LNCAP (cell line): ENCODE data around the gene AKR1E2.

Source experiments
- TF ChIP-seq, protein P1 (sequence below): fragments of 450-650 bp; IDR thresholded peaks from 2 replicates; pipeline ENCODE4 v1.5.1; 2017; ENCODE audit warnings: mild to moderate bottlenecking

The AKR1E2 gene

GRCh38 chr10:4825868-4826791 lies at the start of gene AKR1E2:
AKR1E2 (plus strand) TSS chr10:4826207; CDS start chr10:4826325, 118 bp downstream.
- TF ChIP-seq, protein P1, sequence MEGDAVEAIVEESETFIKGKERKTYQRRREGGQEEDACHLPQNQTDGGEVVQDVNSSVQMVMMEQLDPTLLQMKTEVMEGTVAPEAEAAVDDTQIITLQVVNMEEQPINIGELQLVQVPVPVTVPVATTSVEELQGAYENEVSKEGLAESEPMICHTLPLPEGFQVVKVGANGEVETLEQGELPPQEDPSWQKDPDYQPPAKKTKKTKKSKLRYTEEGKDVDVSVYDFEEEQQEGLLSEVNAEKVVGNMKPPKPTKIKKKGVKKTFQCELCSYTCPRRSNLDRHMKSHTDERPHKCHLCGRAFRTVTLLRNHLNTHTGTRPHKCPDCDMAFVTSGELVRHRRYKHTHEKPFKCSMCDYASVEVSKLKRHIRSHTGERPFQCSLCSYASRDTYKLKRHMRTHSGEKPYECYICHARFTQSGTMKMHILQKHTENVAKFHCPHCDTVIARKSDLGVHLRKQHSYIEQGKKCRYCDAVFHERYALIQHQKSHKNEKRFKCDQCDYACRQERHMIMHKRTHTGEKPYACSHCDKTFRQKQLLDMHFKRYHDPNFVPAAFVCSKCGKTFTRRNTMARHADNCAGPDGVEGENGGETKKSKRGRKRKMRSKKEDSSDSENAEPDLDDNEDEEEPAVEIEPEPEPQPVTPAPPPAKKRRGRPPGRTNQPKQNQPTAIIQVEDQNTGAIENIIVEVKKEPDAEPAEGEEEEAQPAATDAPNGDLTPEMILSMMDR, result no peak

- TF ChIP-seq, protein P1, result no peak
Measured at GRCh38 chr10:4776234-4776638, 49.8 kb upstream of the AKR1E2 start.

DNA sequence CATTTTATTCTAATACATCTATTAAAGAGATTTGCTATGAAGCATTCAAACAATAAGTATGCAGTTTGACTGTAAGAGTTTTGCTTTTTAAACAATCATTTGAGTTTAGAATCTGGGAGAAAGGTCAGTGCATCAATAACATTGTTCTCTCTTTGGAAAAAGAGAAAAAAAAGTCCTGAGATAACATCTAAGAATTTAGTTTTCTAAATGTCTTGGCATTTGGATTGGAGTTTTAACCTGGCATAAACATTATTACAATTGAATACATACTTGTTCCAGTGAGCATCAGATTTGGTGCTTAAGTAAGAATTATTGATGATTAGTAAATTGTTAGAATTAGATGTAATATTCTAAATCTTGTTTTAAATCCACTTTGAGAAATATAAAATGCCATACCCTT lies 47.2 kb upstream of the AKR1E2 start:
- TF ChIP-seq, protein P1, result no peak

DNA sequence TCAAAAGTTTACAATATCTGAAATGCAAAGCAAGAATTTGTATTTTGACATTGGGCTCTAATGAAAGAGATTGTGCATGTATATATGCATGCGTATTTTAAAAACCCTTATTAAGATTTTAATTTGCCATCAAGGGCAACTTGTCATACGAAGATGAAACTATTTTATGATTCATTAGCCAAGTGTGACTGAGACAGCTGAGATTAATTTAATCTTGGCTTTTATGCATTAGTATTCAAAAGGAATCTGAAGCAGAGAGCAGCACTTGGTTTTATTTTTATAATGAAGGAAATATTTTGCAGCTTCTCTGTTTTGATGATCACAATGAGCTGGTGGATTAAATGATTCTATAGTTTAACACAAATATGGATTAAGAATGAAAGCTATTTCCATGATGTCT lies 45.9 kb upstream of the AKR1E2 start:
- TF ChIP-seq, protein P1, result no peak

GRCh38 chr10:4780782-4781181 lies 45.2 kb upstream of the AKR1E2 start:
- TF ChIP-seq, protein P1, result no peak

- TF ChIP-seq, protein P1, result no peak
Measured at GRCh38 chr10:4781955-4782354, 44.1 kb upstream of the AKR1E2 start.

DNA sequence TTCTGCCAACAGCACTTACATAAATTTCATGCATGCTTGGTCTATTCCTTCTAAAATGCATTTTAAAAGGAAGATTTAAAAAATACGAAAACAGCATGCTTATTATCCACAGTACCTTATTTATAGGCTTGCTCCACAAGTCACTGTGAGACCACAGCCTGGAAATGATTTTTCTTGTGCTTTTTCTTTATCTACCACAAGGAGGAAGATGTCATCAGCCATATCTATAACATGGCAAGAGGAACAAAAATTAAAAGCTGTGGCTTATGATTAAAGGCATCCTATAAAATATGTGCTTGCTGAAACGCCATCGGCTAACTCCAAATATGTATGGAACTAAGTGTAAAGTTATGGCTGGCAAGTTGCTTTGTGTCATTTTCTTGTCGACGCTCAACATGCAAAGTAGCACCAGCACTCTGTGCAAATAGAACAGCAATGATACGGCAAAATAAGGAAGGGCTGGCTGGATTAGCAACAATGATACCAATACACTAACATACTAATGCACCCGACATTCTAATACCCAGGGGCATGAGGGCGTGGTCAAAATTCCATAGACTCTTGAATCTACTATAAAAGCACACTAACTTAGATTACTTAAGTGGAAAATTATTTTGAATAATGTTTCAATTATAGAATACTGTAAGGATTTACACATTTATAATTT lies 41.2 kb upstream of the AKR1E2 start:
- TF ChIP-seq, protein P1, result no peak
